Nucleus accumbens (tissue), 56 donors: ENCODE results near the gene RUNX1.

ENCODE experiments used
- DNase-seq, 56 donors: peaks; one replicate each; lab custom pipeline; 2025; lab: John Stamatoyannopoulos, UW

The RUNX1 gene

DNA sequence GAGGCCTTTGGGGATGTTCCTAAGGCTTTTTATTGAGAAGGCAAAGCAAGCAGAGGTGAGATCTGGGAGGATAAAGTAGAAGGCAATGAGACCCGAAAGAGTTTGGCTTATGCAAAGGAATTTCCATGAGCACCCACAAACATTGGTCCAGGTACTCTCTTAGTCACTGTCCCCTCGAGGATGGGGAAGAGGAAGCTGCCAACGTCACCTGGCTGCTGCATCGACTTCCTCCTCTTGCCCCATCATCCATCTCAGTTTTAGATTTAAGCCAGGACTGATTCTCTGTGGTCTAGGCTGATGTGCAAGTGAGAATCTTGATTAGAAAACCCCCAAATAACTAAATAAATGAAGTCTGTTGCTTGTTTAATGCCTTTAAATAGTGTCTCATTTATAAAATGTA is 28.7 kb downstream of the RUNX1 start:
- DNase-seq, result no peak

- no peak for DNase-seq
These were observed 29.5 kb downstream of the RUNX1 start for GRCh38 chr21:35019631-35020032.

GRCh38 chr21:35017256-35017655 is 31.8 kb downstream of the RUNX1 start:
- no peak for DNase-seq

DNA sequence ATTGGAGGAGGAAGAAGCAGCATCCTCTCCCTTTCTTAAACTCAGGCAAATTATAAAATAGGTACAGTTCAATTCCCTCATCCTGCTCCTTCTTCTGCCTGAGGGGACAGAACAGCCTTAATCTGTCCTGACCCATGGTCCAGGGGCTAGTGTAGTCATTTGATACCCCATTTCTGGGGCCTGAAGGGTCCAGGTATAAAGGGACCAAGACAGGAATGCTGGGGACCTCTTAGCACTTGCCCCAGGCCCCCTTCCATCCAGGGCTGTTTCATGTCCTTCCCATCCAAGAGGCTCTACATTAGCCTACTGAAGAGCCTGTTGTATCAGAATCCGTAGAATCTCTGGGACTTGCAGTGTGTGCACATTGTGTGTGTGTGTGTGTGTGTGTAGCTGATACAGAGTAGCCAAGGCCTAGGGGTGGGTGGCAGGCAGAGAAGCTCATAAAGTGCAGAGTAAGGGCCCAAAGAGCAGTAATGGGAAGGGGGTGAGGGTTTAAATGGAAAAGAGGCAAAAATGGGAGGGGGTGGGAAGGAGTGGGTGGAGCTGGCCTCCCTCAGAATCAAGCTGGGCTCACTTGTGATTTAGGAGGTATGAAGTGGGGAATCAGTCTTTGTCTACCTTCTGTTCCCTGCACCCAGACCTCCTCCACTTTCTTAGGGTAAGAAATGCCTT is 32.4 kb downstream of the RUNX1 start:
- DNase-seq, result no peak

GRCh38 chr21:35016071-35016470 is 33.0 kb downstream of the RUNX1 start:
- no peak for DNase-seq

- no peak for DNase-seq
These were observed 33.6 kb downstream of the RUNX1 start for GRCh38 chr21:35015435-35016024.

DNA sequence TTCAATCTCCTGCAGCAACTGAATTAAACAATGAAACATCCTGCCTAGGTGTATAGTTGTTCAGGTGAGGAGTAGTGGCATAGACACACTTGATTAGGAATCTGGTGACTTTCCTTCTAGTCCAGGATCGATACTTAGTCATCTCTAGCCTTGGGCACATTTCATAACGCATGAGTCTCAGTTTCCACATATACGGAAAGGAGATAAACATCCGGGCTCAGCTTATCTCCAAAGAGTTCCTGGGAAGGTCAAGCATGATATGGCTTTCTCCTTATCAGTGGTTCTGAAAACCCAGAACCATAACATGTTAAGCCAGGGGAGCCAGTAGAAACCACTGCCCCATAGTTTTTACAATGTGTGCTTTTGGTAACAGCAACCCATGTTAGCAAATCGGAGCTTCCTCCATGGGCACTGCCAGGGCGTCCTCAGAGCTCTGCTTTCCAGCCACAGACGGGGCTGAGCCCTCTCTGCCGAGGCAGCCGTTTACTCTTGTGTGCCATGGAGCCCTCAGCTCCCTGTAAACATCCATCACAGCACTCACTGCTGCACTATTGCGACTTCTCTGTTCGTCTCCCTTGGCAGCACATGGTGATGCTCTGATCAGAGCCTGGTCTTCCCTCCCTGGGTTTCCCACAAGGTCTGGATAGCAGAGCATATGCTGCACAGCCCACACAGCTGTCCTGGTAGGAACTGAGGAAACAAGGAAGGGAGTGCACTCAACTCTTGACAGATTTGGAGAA is 34.6 kb downstream of the RUNX1 start:
- DNase-seq, result no peak

- no peak for DNase-seq
These were observed 37.4 kb downstream of the RUNX1 start for GRCh38 chr21:35011681-35012080.

DNA sequence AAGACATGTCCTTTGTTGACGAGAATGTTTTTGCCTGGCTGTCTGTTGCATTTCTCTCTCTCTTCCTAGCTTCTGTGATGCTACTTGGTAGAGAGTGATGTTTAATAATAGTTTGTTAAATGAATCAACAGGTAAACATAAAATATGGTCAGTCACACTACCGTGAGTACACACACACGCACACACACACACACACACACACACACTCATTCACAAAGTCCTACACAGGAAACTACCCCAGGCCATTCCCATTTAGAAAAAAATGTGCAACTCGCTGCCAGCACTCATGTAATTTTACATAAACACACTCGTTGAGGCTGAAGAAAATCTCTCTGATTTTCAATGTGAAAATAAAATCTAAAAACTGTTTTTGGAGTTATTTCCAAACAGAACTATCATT is 38.7 kb downstream of the RUNX1 start:
- DNase-seq, result no peak

DNA sequence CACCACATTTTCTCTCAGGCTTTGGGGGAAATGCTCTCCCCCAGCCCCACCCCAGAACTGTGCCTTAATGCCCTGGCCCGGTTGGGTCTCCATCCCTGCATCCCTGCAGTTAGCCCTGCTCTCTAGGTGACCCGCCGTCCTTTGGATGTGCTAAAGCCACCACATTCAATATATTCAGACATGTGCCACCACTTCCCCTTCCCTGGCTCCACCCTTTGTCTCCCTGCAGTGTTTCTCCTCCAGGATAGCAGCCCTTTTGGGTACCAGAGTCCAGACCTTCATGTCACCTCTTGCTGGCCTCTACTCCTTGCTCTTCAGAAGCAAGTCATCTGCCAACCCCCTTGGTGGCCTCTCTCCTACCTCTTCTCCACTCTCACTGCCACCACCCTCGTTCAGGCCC is 41.8 kb downstream of the RUNX1 start:
- no peak for DNase-seq

DNA sequence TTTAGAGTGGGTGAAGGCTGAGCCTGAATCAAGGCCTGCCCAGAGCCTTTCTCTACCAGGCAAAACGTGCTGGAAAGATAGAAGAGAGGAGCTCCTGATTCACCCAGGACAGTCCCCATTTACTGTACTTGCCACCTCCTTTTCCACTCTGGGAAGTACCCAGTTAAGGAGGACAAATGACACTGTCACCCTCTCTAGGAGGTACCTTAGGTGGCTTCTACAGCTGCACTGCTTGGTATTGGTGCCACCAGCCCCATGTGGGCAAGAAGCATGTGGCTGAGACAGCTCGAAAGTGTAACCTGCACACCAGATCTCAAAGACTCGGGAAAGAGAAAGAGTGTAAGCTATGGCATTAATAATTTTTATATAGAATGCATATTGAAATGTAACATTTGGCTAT is 42.3 kb downstream of the RUNX1 start:
- no peak for DNase-seq

- no peak for DNase-seq
These were observed 42.9 kb downstream of the RUNX1 start for GRCh38 chr21:35006248-35006647.

- no peak for DNase-seq
These were observed 43.4 kb downstream of the RUNX1 start for GRCh38 chr21:35005560-35006224.

DNA sequence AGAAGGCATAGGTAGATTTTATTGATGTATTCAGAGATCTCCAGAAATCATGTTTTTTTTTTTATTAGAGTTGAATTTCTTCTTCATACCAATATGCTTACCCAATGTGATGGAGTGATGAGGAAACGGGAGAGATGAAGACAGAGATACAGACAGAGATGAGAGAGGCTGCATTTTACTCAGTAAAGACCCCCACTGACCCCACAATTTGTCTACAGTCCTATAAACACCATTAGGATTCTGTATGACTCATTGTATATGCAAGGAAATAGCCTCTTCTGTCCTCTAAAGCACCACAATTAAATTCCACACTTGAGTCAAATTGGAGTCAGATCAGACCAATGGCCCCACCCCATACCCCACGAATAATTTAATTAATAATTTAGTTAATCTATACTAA is 44.0 kb downstream of the RUNX1 start:
- no peak for DNase-seq

- DNase-seq, result no peak
These were observed 44.8 kb downstream of the RUNX1 start for GRCh38 chr21:35004314-35004713.

- DNase-seq, result no peak
These were observed 46.0 kb downstream of the RUNX1 start for GRCh38 chr21:35002879-35003722.

GRCh38 chr21:34999397-34999941 is 49.6 kb downstream of the RUNX1 start:
- no peak for DNase-seq

DNA sequence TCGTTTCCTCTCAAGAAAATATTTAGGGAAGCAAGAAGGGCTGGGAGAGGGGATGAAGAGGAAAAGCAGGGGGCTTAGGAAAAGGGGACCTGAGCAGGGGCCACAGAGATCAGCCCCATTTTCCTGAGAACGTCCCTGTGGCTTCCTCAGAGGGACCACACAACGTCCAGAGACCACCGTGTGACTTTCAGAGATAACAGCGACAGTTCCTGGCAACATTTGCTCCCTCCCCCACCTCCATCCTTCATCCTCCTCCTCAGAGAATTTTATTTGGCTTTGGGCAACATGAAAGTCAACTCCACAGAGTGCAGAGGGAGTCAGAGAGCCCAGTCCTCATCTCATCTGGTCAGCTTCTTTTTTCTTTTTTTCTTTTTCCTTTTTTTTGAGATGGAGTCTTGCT is 50.9 kb downstream of the RUNX1 start:
- DNase-seq, result no peak

DNA sequence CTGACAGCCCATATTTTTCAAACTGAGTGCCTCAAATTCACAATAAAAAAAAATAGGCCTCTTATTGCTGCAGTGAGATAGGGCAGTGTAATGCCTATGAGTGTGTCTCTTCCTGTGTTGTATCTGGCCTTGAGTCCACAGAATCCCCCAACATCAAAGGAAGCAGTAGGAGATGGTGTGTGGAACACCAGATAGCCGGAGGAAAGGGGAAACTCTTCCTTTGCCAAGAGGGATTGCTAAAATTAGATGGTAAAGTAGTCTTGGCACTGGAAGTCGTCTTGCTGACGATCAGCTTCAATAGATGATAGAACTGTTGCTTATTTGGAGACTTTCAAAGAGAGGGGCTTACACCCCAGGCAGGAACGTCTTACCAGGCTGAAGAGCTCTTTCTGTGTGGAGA is 51.8 kb downstream of the RUNX1 start:
- DNase-seq, result no peak
